BE2C (cell line): ENCODE results near the gene DDI2.
"Not testable (repeated sequence)": the region's sequence is repeated elsewhere in the genome, so short reads cannot be mapped to it uniquely, and the experiment has no call there.

Source experiments
- DNase-seq: peaks from one replicate; pipeline ENCODE4 v3.0.0-alpha.2; 2020
- H3K27me3 ChIP-seq: fragments of 250-450 bp; sonication (Bioruptor Pico); 2 replicates; pipeline ENCODE4 v1.5.1; 2020; ENCODE audit warnings: mild to moderate bottlenecking
- H3K36me3 ChIP-seq: fragments of 250-450 bp; sonication (Bioruptor Pico); 2 replicates; pipeline ENCODE4 v1.5.1; 2020; ENCODE audit warnings: mild to moderate bottlenecking
- H3K4me1 ChIP-seq: fragments of 250-450 bp; sonication (Bioruptor Pico); 2 replicates; pipeline ENCODE4 v1.5.1; 2020
- H3K4me3 ChIP-seq: 2 replicates; pipeline ENCODE4 v1.5.1; 2011; ENCODE audit warnings: low read depth, low read length
- H3K9me3 ChIP-seq: fragments of 250-450 bp; sonication (Bioruptor Pico); 2 replicates; pipeline ENCODE4 v1.5.1; 2020
- CTCF ChIP-seq: IDR thresholded peaks from 2 replicates; pipeline ENCODE4 v1.5.1; 2012; ENCODE audit warnings: mild to moderate bottlenecking, low read depth, low read length

The DDI2 gene

GRCh38 chr1:15640667-15641066 is 23.4 kb downstream of the DDI2 start:
- Histone ChIP-seq H3K27me3 (no peaks in the 10 kb centered on the region), H3K9me3 (no peaks in the 10 kb centered on the region), H3K36me3 (peaks cover 5% of the 10 kb centered on the region; the same call in 1 of the 2 replicates), H3K4me3 (no peak overlapping the region), H3K4me1 (no peaks in the 10 kb centered on the region)
- TF ChIP-seq CTCF, result no peak
- no peak for DNase-seq

GRCh38 chr1:15649937-15650336 is 32.7 kb downstream of the DDI2 start:
- Histone ChIP-seq H3K4me3 (no peak overlapping the region), H3K27me3 (no peaks in the 10 kb centered on the region), H3K4me1 (no peaks in the 10 kb centered on the region), H3K36me3 (no peaks in the 10 kb centered on the region), H3K9me3 (no peaks in the 10 kb centered on the region)
- no peak for TF ChIP-seq CTCF
- no peak for DNase-seq

- Histone ChIP-seq H3K27me3 (no peaks in the 10 kb centered on the region), H3K36me3 (no peaks in the 10 kb centered on the region), H3K9me3 (no peaks in the 10 kb centered on the region), H3K4me3 (no peak overlapping the region), H3K4me1 (no peaks in the 10 kb centered on the region)
- no peak for TF ChIP-seq CTCF
- DNase-seq, result no peak
Measured at GRCh38 chr1:15650433-15650832, 33.2 kb downstream of the DDI2 start.

GRCh38 chr1:15652130-15652529 is 34.9 kb downstream of the DDI2 start:
- H3K36me3 ChIP-seq, DNase-seq, H3K9me3 ChIP-seq, H3K4me3 ChIP-seq, H3K27me3 ChIP-seq, H3K4me1 ChIP-seq: not testable (repeated sequence)

- peaks cover 2% of the 10 kb centered on the region; the same call in 1 of the 2 replicates for H3K36me3 ChIP-seq
- no peak overlapping the region for H3K4me3 ChIP-seq
- no peaks in the 10 kb centered on the region for H3K4me1 ChIP-seq
- no peaks in the 10 kb centered on the region for H3K9me3 ChIP-seq
- no peak for DNase-seq
- no peak for TF ChIP-seq CTCF
- no peaks in the 10 kb centered on the region for H3K27me3 ChIP-seq
Measured at GRCh38 chr1:15654091-15654690, 36.9 kb downstream of the DDI2 start.

- Histone ChIP-seq H3K27me3 (no peaks in the 10 kb centered on the region), H3K36me3 (peaks cover 15% of the 10 kb centered on the region; the same call in 1 of the 2 replicates), H3K9me3 (no peaks in the 10 kb centered on the region), H3K4me3 (no peak overlapping the region), H3K4me1 (no peaks in the 10 kb centered on the region)
- TF ChIP-seq CTCF, result no peak
- no peak for DNase-seq
Measured at GRCh38 chr1:15656464-15656863, 39.2 kb downstream of the DDI2 start.
